OCI-LY7 (cell line): ENCODE measurements around the gene AFG3L2.

Source experiments
- EZH2phosphoT487 ChIP-seq: fragments of 200-600 bp; sonication (generic); IDR thresholded peaks from 2 replicates; pipeline ENCODE4 v1.6.1; 2018; ENCODE audit warnings: low read depth, borderline replicate concordance, mild to moderate bottlenecking, mixed run types, antibody characterized with exemption, low read length, moderate library complexity, mixed read lengths
- TF ChIP-seq, protein P1 (sequence below): fragments of 200-600 bp; sonication (generic); conservative IDR thresholded peaks from 2 replicates; pipeline ENCODE4 v1.5.1; 2014; ENCODE audit warnings: mild to moderate bottlenecking, antibody characterized with exemption, low read length, moderate library complexity, mixed read lengths

DNA sequence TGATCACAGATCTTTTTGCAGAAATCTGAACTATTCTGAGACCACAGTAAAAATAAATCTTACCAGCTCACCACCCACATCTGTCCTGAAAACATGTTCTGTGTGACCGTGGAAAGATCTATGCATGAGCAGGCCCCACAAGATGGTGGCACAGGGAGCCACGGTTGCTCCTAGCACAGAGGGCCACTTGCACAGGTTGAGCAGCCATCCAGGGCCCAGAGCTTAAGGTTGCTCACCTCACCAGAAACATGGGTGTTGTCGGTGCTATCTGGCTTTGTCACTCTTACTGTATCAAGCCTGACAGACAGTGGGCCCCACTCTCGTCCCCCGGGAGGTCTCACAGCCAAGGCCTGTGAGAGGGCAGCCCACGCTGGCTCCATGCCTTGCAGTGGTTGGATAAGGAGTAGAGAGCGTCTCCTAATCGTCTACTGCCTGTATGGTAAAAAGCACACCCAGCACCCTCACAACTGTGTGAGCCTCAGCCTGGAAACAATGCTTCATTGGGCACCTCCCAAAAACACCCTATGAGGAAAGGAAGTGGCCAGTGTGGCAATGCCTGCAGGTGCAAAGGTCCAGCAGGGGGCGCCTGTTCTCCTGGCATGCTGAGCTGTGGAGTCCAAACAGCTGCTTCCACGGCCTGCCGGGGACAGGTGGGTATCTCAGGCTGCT is 49.4 kb downstream of the AFG3L2 start:
- TF ChIP-seq, protein P1, sequence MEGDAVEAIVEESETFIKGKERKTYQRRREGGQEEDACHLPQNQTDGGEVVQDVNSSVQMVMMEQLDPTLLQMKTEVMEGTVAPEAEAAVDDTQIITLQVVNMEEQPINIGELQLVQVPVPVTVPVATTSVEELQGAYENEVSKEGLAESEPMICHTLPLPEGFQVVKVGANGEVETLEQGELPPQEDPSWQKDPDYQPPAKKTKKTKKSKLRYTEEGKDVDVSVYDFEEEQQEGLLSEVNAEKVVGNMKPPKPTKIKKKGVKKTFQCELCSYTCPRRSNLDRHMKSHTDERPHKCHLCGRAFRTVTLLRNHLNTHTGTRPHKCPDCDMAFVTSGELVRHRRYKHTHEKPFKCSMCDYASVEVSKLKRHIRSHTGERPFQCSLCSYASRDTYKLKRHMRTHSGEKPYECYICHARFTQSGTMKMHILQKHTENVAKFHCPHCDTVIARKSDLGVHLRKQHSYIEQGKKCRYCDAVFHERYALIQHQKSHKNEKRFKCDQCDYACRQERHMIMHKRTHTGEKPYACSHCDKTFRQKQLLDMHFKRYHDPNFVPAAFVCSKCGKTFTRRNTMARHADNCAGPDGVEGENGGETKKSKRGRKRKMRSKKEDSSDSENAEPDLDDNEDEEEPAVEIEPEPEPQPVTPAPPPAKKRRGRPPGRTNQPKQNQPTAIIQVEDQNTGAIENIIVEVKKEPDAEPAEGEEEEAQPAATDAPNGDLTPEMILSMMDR: peak; percentile 95
- no peak for TF ChIP-seq EZH2phosphoT487
